Measurements from ENCODE around the gene OR6C68. TPM values are rescaled to one million over a fixed set of nuclear protein-coding genes. Genes with fewer than 3 reads are reported as not detected.

Gene OR6C68
- total RNA-seq, 1 experiment from 2014 or later: not detected

- Histone ChIP-seq H3K4me1 (peaks cover 4% of the 10 kb centered on the region; the same call in 1 of the 2 replicates), H3K27me3 (no peaks in the 10 kb centered on the region), H3K9me3 (replicated peaks) (no peaks in the 10 kb centered on the region; the same call in 1 of the 2 replicates), H3K36me3 (no peaks in the 10 kb centered on the region), H3K27ac (no peak overlapping the region), H3K4me3 (no peak overlapping the region)
- no peak for DNase-seq
These were observed 9.4 kb downstream of the OR6C68 start for GRCh38 chr12:55501601-55502000.

GRCh38 chr12:55515696-55516095 lies 23.5 kb downstream of the OR6C68 start:
- no peak overlapping the region for H3K27ac ChIP-seq
- no peaks in the 10 kb centered on the region for H3K9me3 ChIP-seq (replicated peaks)
- no peak overlapping the region for H3K4me3 ChIP-seq
- no peaks in the 10 kb centered on the region for H3K27me3 ChIP-seq
- no peaks in the 10 kb centered on the region for H3K4me1 ChIP-seq
- DNase-seq: peak in 1 of 2 experiments; percentile 2
- H3K36me3 ChIP-seq: no peaks in the 10 kb centered on the region

- Histone ChIP-seq H3K27ac (no peak overlapping the region), H3K27me3 (no peaks in the 10 kb centered on the region), H3K36me3 (no peaks in the 10 kb centered on the region), H3K4me3 (no peak overlapping the region), H3K4me1 (no peaks in the 10 kb centered on the region), H3K9me3 (replicated peaks) (no peaks in the 10 kb centered on the region)
- DNase-seq: peak in 1 of 2 experiments; percentile 18
These were observed 24.2 kb downstream of the OR6C68 start for GRCh38 chr12:55516391-55516790.

Other genes with a start within 250 kb of the OR6C68 start
- not detected in 2 replicates for gene OR6C74, start 247.8 kb upstream of the OR6C68 start, total RNA-seq (2014; rRNA removed; shearing (Covaris generic))
- not detected in 2 replicates for gene OR6C6, start 195.8 kb upstream of the OR6C68 start, total RNA-seq (2014; rRNA removed; shearing (Covaris generic))
- gene OR6C1, start 178.0 kb upstream of the OR6C68 start, total RNA-seq (2014; rRNA removed; shearing (Covaris generic)): not detected in 2 replicates
- not detected in 2 replicates for gene OR6C3, start 161.6 kb upstream of the OR6C68 start, total RNA-seq (2014; rRNA removed; shearing (Covaris generic))
- gene OR6C75, start 129.4 kb upstream of the OR6C68 start, total RNA-seq (2014; rRNA removed; shearing (Covaris generic)): not detected in 2 replicates
- not detected in 2 replicates for gene OR6C65, start 91.8 kb upstream of the OR6C68 start, total RNA-seq (2014; rRNA removed; shearing (Covaris generic))
- gene OR6C76, start 66.1 kb upstream of the OR6C68 start, total RNA-seq (2014; rRNA removed; shearing (Covaris generic)): not detected in 2 replicates
- not detected in 2 replicates for gene OR6C2, start 48.3 kb upstream of the OR6C68 start, total RNA-seq (2014; rRNA removed; shearing (Covaris generic))
- not detected in 2 replicates for gene OR6C70, start 22.2 kb upstream of the OR6C68 start, total RNA-seq (2014; rRNA removed; shearing (Covaris generic))
- not detected in 2 replicates for gene OR6C4, start 57.2 kb downstream of the OR6C68 start, total RNA-seq (2014; rRNA removed; shearing (Covaris generic))
- not detected in 2 replicates for gene OR2AP1, start 80.1 kb downstream of the OR6C68 start, total RNA-seq (2014; rRNA removed; shearing (Covaris generic))
- not detected in 2 replicates for gene OR10P1, start 144.5 kb downstream of the OR6C68 start, total RNA-seq (2014; rRNA removed; shearing (Covaris generic))
- gene ITGA7, start 215.5 kb downstream of the OR6C68 start, total RNA-seq (2014; rRNA removed; shearing (Covaris generic)): 21.8 and 27.1 TPM in 2 replicates
- 66.7 and 76.2 TPM in 2 replicates for gene BLOC1S1, start 223.7 kb downstream of the OR6C68 start, total RNA-seq (2014; rRNA removed; shearing (Covaris generic))
- gene RDH5, start 228.0 kb downstream of the OR6C68 start, total RNA-seq (2014; rRNA removed; shearing (Covaris generic)): 2.0 and 2.5 TPM in 2 replicates
- 598 and 676 TPM in 2 replicates for gene CD63, start 236.6 kb downstream of the OR6C68 start, total RNA-seq (2014; rRNA removed; shearing (Covaris generic))

Measured in SJCRH30 (cell line).